NK-92 (cell line): Measurements from ENCODE around the gene ADCY3.

Source experiments
- DNase-seq: peaks from one replicate; lab custom pipeline; 2025; ENCODE audit not compliant: unreplicated experiment; lab: John Stamatoyannopoulos, UW

The ADCY3 gene

DNA sequence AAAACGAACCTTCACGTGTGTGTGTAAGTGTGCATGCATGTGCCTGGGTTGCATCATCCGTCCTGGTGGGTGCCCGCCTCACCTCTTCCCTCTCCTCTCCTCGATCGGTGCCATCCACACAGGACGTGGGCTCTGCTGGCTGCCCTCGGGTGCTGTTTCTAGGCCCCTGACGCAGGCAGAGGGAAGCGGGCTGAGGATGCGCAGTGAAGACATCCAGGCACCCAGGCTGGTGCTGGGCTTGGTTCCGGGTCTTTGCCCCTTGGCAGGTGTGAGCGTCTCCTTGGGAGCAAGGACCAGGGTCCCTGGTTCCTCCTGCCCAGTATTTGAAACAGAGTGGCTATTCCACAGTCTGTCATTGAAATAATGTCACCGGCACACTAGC, 6.2 kb upstream of the ADCY3 start:
- DNase-seq: no peak

GRCh38 chr2:24925815-24926214, 5.8 kb upstream of the ADCY3 start:
- DNase-seq: no peak

DNA sequence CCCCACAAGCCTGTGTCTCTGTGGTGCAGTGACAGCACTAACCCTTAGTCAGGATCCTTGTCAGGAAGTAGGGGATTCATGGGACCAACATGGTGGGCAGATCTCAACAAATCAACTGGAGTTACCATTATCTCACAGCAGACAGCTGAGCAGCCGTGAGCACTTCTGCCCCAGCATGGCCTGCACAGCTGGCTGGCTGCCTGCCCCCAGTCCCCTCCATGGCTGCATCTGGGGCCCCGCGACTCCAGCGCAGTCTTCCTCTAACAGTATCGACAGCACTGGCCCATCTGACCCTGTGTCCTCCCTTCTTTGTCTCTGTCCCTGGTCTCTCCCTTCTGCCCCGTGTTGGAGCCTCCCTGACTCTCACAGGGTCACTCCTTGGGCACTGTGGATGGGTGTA, 4.7 kb upstream of the ADCY3 start:
- no peak for DNase-seq

- no peak for DNase-seq
Measured at GRCh38 chr2:24924266-24924665, 4.2 kb upstream of the ADCY3 start.

DNA sequence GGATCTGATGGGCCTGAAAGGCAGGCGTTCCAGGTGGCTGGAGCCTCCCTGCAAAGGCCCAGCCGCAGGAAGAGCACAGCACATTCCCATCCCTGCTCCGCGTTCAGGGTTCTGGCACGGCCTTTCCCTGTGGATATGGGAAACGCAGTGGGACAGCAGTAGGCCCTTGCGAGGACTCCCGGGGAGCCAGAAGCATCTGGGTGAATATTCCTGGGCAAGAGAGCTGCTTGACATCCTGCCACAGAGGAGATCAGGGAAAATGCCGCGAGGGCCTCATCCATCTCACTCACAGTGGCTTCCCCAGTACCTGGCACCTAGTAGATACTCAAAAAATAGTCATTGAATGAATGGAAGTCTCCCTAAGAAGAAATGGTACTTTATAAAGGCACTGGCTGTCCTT, 3.1 kb upstream of the ADCY3 start:
- DNase-seq: no peak

- no peak for DNase-seq
Measured at GRCh38 chr2:24922556-24922955, 2.5 kb upstream of the ADCY3 start.

DNA sequence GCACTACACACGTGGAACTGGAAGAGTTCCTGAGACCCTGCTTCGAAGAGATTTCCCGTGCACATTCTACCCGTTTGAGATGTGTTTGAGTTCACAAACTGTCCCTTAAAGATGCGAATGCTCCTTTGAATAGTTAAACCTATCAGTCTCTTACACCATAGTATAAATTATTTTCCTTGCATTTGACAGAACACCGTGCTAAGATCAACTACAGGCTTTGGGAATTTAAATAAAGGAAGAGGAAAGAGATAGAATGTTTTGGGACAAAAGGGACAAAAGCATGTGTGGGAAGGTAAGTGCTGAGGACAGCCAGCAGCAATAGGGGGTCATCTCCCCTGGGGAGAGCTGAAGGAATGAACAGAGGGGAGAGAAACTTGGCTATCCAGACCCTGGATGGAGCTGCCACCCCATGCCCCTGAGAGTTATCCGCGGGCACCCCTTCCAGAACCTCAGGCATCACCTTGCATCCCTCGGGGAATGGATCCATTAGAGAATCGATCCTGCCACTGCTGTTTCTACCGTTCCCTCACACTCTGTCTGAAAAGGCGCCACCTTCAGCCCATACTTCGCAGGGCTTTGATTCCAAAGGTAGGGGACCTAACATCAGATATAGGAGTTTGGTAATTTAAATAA, 888 bp upstream of the ADCY3 start:
- DNase-seq: no peak

- DNase-seq: no peak
Measured at GRCh38 chr2:24919506-24920097, 435 bp downstream of the ADCY3 start.

DNA sequence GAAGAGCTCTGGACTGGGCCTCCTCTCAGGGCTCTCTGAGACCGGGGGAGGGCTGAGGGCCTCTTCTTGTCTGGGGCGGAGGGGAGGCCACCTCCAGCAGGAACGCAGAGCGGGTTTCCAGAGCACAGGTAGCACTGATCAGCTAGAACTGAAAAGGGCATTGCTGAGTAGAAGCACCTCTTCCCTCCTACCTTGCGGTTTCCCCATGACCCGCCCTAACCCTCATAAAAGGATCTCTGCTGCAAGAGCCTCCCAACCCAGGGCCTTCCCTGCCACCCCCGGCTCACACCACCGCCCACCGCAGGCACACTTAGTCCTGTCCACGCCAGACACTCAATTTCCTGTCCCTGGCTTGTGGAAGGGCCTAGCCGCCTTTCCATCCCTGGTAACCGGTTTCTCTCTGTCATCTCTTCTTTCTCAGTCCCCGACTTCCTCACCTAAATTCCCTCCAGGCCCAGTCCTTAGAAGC, 966 bp downstream of the ADCY3 start:
- no peak for DNase-seq

DNA sequence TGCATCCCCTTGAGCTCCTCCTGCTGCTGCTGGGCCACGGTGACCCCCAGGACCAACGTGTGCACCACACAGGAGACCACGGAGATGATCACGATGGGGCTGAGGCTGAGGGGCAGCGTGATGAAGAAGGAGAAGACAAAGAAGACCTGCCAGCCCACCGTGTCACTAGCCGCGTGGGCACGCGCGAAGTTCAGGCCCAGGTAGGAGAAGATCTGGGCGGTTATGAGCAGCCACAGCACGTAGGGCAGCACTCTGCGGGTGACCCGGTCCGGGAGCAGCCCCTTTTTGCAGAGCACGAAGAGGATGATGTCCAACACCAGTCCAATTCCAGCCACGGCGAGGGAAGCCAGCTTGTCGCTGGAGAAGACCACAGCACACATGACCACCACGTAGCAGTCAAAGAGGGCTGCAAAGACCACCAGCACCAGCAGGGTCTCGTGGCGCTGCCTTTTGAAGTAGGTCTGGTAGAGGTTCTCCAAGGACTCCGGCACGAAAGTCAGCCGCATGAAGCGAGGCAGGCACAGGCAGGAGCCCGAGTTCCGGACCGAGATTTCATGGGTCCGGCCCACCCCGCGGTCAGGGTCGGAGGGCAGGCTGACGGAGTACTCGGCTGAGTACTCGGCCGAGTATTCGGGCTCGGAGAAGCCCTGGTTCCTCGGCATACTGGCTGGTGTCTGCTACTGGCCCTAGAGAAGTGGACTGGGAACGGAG, 1.6 kb downstream of the ADCY3 start:
- no peak for DNase-seq

DNA sequence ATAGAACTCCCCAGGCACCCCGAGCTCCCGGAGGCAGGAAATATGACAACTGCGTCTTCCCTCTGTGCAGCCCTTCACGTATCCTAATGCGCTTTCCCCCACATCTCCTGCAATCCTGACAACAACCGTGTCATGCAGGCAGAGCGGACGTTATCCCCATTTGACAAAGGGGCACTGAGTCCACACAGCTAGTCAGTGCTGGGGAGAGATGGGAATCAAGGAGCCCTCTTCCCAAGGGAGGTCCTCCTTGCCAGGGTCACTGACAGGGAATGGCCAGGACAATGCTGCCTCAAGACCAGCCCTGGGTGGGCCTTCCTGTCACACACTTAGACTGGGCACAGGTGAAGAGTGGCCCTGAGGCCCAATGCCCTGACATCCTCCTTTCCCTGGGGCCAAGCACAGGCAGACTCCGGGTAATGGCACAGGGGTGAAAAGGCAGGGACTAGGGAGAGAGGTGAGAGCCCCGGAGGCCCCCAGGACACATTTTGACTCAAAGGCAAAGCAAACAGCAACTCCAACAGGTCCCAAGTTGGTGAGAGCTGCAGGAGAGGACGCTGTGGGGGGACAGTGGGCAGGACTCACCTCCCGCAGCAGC, 2.2 kb downstream of the ADCY3 start:
- no peak for DNase-seq

GRCh38 chr2:24917086-24917485, 3.0 kb downstream of the ADCY3 start:
- no peak for DNase-seq

GRCh38 chr2:24915796-24916195, 4.2 kb downstream of the ADCY3 start:
- DNase-seq: no peak

- no peak for DNase-seq
Measured at GRCh38 chr2:24915175-24915574, 4.9 kb downstream of the ADCY3 start.

DNA sequence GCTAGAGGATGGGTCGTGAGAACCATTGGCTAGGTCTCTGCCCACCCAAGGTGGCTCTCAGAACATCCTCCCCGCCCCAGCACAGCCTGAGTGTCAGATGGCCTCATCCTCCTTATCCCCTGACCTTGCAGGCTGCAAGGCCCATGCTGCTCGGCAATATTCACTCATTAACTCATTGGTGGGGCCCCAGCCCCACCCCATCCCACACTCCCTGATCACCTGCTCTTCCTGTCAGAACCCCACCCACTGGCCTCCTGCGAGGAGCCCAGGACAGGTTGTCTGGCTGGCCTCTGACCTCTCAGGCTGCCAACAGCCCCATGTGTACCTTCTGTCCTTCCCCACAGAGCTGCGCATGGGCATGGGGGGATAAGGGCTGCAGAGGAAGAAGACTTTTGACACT, 5.3 kb downstream of the ADCY3 start:
- no peak for DNase-seq

- no peak for DNase-seq
Measured at GRCh38 chr2:24913911-24914310, 6.1 kb downstream of the ADCY3 start.

DNA sequence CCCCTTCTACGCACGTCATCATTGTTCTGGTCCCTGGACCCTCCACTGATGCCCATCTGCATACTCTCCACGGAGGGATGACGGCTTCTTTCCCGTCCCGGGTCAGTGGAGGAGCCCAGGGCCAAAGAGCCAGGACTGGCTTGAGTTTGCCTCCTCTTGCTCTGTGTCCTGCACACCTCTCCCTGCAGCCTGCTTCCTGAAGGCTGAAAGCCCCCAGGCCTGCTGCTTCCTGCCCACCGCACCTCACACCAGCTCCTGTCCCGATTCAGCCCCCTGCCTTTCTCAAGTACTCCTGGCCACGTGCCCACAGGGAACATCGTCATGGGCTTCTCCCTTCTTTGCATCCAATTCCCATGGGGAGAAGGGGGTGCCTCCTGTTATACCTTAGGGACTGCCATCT, 7.1 kb downstream of the ADCY3 start:
- DNase-seq: no peak

- no peak for DNase-seq
Measured at GRCh38 chr2:24912523-24912922, 7.5 kb downstream of the ADCY3 start.

- DNase-seq: no peak
Measured at GRCh38 chr2:24910245-24910644, 9.8 kb downstream of the ADCY3 start.

- DNase-seq: no peak
Measured at GRCh38 chr2:24909555-24910177, 10.4 kb downstream of the ADCY3 start.

DNA sequence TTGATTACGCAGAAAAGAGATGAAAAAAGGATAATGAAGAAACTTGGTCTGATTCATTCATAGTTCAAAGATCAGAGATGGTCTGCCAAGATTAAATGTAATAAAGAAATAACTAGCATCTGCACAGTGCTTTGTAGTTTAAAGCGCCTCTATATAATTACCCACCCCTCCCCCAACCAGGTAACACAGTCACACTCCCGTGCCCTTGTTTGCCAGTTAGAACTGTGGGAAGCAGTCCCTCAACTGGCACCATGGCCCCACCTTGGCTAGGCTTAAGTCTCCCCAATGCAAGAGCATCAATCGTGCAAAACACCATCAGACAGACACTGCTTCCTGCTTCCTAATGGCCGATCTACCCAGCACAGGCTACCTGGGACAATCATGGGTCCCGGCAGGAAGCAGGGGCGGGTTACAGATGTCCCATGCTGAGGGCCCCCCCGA, 11.6 kb downstream of the ADCY3 start:
- DNase-seq: no peak

GRCh38 chr2:24907116-24907515, 12.9 kb downstream of the ADCY3 start:
- DNase-seq: no peak
